ENCODE data around the gene DIABLO.

GRCh38 chr12:122190842-122191668, 34.8 kb downstream of the DIABLO start:
- TF ChIP-seq CTCF (conservative IDR thresholded peaks at IDR 0.05; ENCODE audit: low read depth, low read length) = peak; percentile 95
- no peak for TF ChIP-seq EZH2 (IDR thresholded peaks at IDR 0.05; ENCODE audit: low read length, unreplicated experiment)
- TF ChIP-seq EZH2phosphoT487 (IDR thresholded peaks at IDR 0.05; ENCODE audit: borderline replicate concordance, low read length) = no peak

Measured in PC-3 (cell line).